Left cardiac atrium (tissue), 4 donors: Measurements from ENCODE around the gene ABHD16B. TPM values are rescaled to one million over a fixed set of nuclear protein-coding genes. Genes with fewer than 3 reads are reported as not detected.

Experiments
- ATAC-seq, 2 donors: fragments of 200-7000 bp; cut with Tn5 transposase; one replicate each; pipeline ENCODE4 v1.9.1; 2020; ENCODE audit warnings: mild to moderate bottlenecking in 2 of 2, moderate library complexity in 2 of 2
- DNase-seq: peaks from one replicate; pipeline ENCODE4 v3.0.0-alpha.2; 2020
- intact Hi-C, 2 donors: fragments of 100-400 bp; cut with DNase I; formaldehyde crosslinking; loops; one replicate each; pipeline versions ENCODE4 v1.14.1 to v1.15.1; 2022 to 2023
- total RNA-seq, 2 donors: library from RNA; stranded (reverse); fragmentation: NEBNext Ultra II Directional; extraction: Animal tissue kit (Norgen Biotek cat#: 25700); gene quantifications; one replicate each; pipeline ENCODE4 v1.2.1, GENCODE V29; 2021
- donor health status: DM: no; HTN: yes; CAD: no.
- donor health status: DM: no; HTN: yes; CAD: no; lungs with severe emphysema.
- donor health status: DM: yes; HTN: yes; CAD: no.
- donor health status: Dilated cardiomyopathy.

Gene ABHD16B
- total RNA-seq, 2 donors from 2014 or later: not detected

DNA sequence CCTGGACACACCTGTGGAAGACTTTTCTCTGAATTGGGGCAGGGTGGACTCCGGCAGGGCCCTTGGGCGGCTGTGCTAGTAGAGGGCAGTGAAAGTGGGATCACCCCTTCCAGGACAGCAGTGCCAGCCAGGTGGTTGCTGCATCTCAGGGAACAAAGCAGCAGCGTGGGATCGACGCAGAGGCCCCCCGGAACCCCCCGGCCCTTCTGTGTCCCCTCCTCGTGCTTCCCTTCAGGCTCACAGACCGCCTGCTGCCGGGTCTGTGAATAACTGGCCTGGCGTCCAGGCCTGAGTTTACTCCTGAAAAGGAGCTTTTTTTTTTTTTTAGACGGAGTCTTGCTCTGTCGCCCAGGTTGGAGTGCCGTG is 24.7 kb downstream of the ABHD16B start:
- DNase-seq (no peak), ATAC-seq (no peak)
- intact Hi-C loops: no loop called here

DNA sequence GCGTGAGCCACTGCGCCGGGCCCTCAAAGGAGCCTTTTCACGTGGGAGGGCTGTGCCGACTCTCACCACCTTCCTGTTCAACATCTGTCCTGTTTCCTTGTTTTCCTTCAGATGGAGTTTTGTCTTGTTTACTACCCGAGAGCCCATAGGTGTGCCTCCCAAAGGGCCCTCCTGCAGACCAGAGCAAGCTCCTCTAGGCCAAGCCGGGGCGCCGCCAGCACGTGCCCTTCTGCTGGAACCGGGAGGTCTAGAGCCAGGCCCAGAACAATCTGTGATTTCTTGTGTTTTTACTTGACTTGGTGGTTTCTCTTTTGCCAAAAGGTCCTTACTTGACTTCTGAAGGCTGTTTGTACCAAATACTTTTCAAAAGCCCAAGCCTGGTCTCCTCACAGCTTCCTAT is 25.6 kb downstream of the ABHD16B start:
- ATAC-seq: no peak
- DNase-seq: no peak
- intact Hi-C loops: no loop called here

GRCh38 chr20:63889241-63890200 is 28.2 kb downstream of the ABHD16B start:
- intact Hi-C loops: no loop called here
- ATAC-seq (no peak), DNase-seq (no peak)

GRCh38 chr20:63890201-63890576 is 28.9 kb downstream of the ABHD16B start:
- no peak for ATAC-seq
- intact Hi-C loops: no loop called here
- no peak for DNase-seq

DNA sequence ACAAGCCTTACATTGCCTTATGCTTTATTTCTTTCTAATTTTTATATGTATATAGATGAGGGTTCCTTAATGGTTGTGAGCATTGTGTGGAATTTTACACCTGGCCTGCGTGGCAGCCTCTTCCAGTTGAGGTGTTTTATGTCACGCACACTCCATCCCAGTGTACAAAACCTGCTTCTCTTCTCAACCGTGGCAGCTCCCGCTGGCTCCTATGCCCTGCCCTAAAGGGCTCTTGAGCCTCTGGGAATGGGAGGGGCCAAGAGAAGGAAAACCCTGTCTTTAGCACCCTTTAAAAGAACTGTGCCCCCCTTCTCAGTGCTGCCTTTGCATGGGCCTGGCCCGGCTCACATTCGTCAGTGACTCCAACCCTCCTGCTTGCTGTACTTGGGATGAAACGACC is 29.3 kb downstream of the ABHD16B start:
- intact Hi-C loops: no loop called here
- DNase-seq (no peak), ATAC-seq (no peak)

DNA sequence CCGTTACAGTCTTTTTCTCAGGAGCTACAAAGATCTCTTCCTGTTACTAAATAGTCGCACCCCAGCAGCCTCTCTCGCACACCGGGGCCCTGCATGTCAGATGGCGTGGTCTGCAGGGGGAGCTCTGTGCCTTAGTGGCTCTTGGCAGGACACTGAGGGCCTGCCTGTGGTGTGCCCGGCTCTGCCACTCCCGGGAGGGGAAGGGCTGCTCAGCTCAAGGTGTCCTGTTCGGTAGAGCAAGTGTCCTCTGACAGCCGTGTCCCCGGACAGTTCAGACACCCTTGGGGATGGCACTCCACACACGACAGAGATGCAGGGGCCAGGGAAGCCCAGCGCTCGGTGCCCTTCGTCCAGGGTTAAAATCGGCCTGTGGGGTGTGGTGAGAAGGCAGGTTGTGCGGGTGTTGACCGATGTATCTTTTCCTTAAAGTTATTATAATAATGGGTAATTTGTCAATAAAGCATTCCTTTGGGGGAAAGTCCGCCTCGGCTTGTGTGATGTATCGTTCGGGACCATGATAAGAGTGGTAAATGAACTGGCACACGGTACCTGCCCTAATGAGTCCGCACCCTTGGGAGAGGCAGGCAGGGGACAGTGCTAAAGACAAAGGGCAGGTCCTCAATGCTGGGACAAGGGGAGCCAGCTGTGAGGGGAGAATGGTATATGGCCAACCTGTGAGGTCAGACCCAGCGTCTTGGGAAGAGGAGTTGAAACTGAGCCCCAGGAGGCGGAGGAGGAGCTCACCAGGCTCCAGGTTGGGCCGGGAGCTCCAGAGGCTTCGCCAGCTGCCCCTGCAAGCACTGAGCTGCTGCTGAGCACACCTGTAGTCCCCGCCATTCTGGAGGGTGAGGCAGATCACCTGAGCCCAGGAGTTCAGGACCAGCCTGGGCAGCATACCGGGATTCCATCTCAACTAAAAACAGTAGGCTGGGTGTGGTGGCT is 30.0 kb downstream of the ABHD16B start:
- ATAC-seq (no peak), DNase-seq (no peak)
- intact Hi-C loops: no loop called here

- intact Hi-C loops: no loop called here
Measured at GRCh38 chr20:63892402-63892801, 31.1 kb downstream of the ABHD16B start.

DNA sequence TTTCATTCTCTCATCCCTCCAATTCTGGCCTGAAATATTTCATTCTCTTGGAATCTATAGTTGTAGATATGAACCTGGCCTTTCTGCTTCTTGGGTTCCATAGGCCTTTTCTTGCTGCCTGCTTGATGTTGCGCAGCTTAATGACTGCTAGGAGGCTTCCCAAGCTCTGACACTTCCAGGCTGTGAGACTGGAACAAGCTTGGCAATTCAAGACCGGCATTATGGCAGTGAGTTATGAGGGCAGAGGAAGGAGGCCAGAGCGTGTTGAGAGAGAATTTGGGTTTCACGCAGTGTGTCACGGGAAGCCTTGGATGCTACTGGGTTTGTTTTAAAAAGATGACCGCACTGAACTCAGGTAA is 32.7 kb downstream of the ABHD16B start:
- ATAC-seq: no peak
- intact Hi-C loops: no loop called here

More at GRCh38 chr20:63892402-63892801, 31.1 kb downstream of the ABHD16B start:
- DNase-seq (no peak), ATAC-seq (no peak)

GRCh38 chr20:63894358-63895201 is 33.3 kb downstream of the ABHD16B start, which contains the start of gene DNAJC5:
DNAJC5 (plus strand) TSS chr20:63895126; CDS start chr20:63928346, 33,220 bp downstream.
- DNase-seq (peak; percentile 97), ATAC-seq (peak; percentile 94 to 96)
- intact Hi-C loops: no loop called here

More for the DNA sequence above, 32.7 kb downstream of the ABHD16B start:
- no peak for DNase-seq

- DNase-seq: no peak
- intact Hi-C loops: no loop called here
- no peak for ATAC-seq
Measured at GRCh38 chr20:63895202-63895951, 34.1 kb downstream of the ABHD16B start.

DNA sequence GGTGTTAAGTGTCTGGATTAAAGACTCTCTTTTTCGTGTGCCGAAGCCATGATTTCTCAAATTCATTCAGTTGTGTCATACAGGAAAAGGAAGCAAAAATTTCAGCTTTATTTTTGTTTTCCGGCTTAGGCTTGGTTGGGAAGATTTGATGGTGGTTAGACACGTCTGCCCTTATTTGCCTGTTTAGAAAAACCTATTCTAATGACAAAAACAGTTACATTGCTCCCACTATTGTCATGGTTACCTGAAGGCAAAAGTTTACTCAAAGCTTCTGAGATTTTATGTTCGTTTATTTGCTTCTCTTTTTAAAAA is 34.6 kb downstream of the ABHD16B start:
- ATAC-seq: no peak
- no peak for DNase-seq
- intact Hi-C loops: no loop called here

GRCh38 chr20:63896264-63897105 is 35.2 kb downstream of the ABHD16B start:
- ATAC-seq (peak; percentile 16 to 22), DNase-seq (peak; percentile 58)
- intact Hi-C loops: no loop called here

GRCh38 chr20:63897978-63898561 is 36.8 kb downstream of the ABHD16B start:
- intact Hi-C loops: no loop called here
- ATAC-seq: no peak
- DNase-seq: no peak

DNA sequence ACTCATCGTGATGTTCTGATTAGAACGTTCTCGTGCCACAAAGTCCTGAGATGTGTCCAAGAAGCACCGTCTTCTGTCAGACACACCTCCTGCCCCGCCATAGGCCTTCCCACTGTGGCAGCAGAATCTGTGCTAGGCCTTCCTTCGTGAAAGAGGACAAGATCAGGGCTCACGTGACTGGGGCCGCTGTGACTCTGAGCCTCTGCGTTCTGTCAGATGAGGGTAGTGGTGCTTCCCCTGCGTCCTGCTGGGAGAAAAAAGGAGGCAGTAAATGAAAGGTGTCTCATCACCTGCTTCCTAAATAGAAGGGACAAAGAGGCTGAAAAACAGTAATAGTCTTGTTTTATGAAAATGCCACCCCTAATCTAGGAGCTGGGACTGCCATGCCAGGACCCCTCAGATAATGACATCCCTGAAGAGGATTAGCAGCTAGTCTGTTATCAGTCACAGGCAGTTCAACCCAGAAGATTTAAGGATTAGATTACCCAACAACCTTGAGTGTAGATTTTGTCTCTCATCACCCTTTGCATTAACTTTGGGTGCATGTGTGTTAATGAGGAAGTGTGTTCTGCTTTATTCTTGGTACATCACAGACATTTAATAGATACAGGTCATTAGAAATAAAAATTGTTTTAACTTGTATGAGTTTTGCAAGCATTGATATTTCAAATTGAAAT is 37.7 kb downstream of the ABHD16B start:
- ATAC-seq (no peak), DNase-seq (peak; percentile 43)
- intact Hi-C loops: no loop called here

DNA sequence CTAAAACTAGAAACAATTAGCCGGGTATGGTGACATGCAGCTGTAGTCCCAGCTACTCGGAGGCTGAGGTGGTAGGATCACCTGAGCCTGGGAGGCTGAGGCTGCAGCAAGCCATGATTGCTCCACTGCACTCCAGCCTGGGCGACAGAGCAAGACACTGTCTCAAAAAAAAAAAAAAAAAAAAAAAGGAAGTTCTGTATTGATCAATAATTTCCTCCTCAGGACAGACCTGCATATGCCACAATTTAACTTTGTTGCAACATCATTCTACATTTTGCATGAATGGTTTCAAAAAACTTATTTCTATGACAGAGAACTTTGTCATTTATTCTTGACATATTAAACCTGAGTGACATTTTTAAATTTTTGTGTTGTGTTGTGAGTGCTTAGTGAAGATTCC is 39.1 kb downstream of the ABHD16B start:
- intact Hi-C loops: no loop called here
- DNase-seq (no peak), ATAC-seq (no peak)

DNA sequence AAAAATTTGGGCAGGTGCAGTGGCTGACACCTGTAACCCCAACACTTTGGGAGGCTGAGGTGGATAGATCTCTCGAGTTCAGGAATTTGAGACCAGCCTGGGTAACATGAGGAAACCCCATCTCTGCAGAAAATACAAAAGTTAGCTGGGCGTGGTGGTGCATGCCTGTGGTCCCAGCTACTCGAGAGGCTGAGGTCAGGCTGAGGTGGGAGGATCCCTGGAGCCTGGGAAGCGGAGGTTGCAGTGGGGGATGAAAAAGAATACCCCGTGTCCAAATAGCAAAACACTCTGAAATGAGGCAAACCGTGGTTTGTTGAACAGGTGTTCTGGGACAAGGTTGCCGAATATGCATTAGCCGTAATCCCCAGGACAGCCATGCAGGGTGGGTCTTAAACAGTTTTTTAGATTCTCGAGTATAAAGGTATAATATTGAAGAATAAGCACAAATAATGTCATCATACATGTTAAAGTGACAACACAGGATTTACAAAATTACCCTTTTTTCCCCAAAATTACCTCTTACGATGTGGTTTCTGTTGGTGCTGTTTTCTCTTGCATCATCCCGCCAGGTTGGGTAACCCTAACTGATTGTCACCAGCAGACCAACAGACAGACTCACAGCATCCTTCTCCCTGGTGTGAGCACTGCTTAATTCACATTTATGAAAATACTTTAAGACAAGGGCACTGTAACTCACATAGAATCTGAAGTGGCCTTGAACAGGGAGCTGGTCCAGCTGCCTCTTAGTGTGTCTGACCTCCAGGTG is 42.7 kb downstream of the ABHD16B start:
- ATAC-seq: no peak
- intact Hi-C loops: no loop called here
- DNase-seq: no peak
